Measurements from ENCODE around the gene HES6. TPM values are rescaled to one million over a fixed set of nuclear protein-coding genes. Genes with fewer than 3 reads are reported as not detected.
A peak's percentile ranks its signal among the peaks of the same experiment; 100 is the strongest.

Gene HES6
- total and polyA plus RNA-seq, 2 experiments from 2014 or later = 38.8 to 76.3 TPM

GRCh38 chr2:238240757-238241711 is 1.2 kb upstream of the HES6 start:
- Histone ChIP-seq H3K79me2 (replicated peaks; ENCODE audit: insufficient read depth) (no peaks in the 10 kb centered on the region), H3K36me3 (ENCODE audit: insufficient read depth) (no peaks in the 10 kb centered on the region), H3K27ac (ENCODE audit: low read depth) (no peak overlapping the region), H3F3A (replicated peaks; ENCODE audit: low read depth) (peaks cover 4% of the 10 kb centered on the region; the same call in 1 of the 2 replicates), H4K20me1 (replicated peaks; ENCODE audit: insufficient read depth) (peaks cover 6% of the 10 kb centered on the region; the same call in 1 of the 2 replicates), H2AFZ (peak overlapping the region; percentile 89; the same call in 1 of the 2 replicates), H3K4me3 (peak overlapping the region; percentile 72), H3K4me1 (ENCODE audit: insufficient read depth) (peaks cover 7% of the 10 kb centered on the region; the same call in 1 of the 2 replicates), H3K27me3 (ENCODE audit: insufficient read depth) (peaks cover 50% of the 10 kb centered on the region), H3K4me2 (peak overlapping the region; percentile 94), H3K9me2 (ENCODE audit: insufficient read depth) (no peaks in the 10 kb centered on the region; the same call in 1 of the 2 replicates)
- Mint-ChIP-seq H3K27ac (no peak overlapping the region), H3K36me3 (ENCODE audit: low read depth) (peaks cover 13% of the 10 kb centered on the region), H3K4me1 (peaks cover 20% of the 10 kb centered on the region), H3K9me3 (peaks cover 8% of the 10 kb centered on the region), H3K4me3 (peak overlapping the region; percentile 76), H3K27me3 (ENCODE audit: insufficient read depth, low read depth, poor library complexity) (peaks cover 33% of the 10 kb centered on the region)
- DNase-seq (ENCODE audit: low spot score) (peak; percentile 96), ATAC-seq (peak; percentile 57)
- no peak for TF ChIP-seq EZH2phosphoT487 (IDR thresholded peaks at IDR 0.05; ENCODE audit: unreplicated experiment)
- TF ChIP-seq POLR2AphosphoS5 (IDR thresholded peaks at IDR 0.05; ENCODE audit: low read depth) = peak; percentile 43; the same call in 1 of the 2 replicates
- TF ChIP-seq CREB1 (CRISPR knock-in tag; IDR thresholded peaks at IDR 0.05; ENCODE audit: low read depth) = no peak
- TF ChIP-seq ETS1 (IDR thresholded peaks at IDR 0.05) = no peak
- TF ChIP-seq, protein P1, sequence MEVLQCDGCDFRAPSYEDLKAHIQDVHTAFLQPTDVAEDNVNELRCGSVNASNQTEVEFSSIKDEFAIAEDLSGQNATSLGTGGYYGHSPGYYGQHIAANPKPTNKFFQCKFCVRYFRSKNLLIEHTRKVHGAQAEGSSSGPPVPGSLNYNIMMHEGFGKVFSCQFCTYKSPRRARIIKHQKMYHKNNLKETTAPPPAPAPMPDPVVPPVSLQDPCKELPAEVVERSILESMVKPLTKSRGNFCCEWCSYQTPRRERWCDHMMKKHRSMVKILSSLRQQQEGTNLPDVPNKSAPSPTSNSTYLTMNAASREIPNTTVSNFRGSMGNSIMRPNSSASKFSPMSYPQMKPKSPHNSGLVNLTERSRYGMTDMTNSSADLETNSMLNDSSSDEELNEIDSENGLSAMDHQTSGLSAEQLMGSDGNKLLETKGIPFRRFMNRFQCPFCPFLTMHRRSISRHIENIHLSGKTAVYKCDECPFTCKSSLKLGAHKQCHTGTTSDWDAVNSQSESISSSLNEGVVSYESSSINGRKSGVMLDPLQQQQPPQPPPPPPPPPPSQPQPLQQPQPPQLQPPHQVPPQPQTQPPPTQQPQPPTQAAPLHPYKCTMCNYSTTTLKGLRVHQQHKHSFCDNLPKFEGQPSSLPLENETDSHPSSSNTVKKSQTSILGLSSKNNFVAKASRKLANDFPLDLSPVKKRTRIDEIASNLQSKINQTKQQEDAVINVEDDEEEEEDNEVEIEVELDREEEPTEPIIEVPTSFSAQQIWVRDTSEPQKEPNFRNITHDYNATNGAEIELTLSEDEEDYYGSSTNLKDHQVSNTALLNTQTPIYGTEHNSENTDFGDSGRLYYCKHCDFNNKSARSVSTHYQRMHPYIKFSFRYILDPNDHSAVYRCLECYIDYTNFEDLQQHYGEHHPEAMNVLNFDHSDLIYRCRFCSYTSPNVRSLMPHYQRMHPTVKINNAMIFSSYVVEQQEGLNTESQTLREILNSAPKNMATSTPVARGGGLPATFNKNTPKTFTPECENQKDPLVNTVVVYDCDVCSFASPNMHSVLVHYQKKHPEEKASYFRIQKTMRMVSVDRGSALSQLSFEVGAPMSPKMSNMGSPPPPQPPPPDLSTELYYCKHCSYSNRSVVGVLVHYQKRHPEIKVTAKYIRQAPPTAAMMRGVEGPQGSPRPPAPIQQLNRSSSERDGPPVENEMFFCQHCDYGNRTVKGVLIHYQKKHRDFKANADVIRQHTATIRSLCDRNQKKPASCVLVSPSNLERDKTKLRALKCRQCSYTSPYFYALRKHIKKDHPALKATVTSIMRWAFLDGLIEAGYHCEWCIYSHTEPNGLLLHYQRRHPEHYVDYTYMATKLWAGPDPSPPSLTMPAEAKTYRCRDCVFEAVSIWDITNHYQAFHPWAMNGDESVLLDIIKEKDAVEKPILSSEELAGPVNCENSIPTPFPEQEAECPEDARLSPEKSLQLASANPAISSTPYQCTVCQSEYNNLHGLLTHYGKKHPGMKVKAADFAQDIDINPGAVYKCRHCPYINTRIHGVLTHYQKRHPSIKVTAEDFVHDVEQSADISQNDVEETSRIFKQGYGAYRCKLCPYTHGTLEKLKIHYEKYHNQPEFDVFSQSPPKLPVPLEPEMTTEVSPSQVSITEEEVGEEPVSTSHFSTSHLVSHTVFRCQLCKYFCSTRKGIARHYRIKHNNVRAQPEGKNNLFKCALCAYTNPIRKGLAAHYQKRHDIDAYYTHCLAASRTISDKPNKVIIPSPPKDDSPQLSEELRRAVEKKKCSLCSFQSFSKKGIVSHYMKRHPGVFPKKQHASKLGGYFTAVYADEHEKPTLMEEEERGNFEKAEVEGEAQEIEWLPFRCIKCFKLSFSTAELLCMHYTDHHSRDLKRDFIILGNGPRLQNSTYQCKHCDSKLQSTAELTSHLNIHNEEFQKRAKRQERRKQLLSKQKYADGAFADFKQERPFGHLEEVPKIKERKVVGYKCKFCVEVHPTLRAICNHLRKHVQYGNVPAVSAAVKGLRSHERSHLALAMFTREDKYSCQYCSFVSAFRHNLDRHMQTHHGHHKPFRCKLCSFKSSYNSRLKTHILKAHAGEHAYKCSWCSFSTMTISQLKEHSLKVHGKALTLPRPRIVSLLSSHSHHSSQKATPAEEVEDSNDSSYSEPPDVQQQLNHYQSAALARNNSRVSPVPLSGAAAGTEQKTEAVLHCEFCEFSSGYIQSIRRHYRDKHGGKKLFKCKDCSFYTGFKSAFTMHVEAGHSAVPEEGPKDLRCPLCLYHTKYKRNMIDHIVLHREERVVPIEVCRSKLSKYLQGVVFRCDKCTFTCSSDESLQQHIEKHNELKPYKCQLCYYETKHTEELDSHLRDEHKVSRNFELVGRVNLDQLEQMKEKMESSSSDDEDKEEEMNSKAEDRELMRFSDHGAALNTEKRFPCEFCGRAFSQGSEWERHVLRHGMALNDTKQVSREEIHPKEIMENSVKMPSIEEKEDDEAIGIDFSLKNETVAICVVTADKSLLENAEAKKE (CRISPR knock-in tag; IDR thresholded peaks at IDR 0.05) = no peak
- no peak for TF ChIP-seq NANOG (IDR thresholded peaks at IDR 0.05; ENCODE audit: borderline replicate concordance)
- no peak for TF ChIP-seq ZNF114 (CRISPR knock-in tag; IDR thresholded peaks at IDR 0.05)
- peak in 1 of 2 experiments; percentile 16; a peak in 1 of 4 replicates for TF ChIP-seq CTCF (conservative IDR thresholded peaks at IDR 0.05; ENCODE audit: low read depth in 2 of 2)
- TF ChIP-seq JUNB (IDR thresholded peaks at IDR 0.05; ENCODE audit: unreplicated experiment) = no peak
- TF ChIP-seq EZH2 (IDR thresholded peaks at IDR 0.05; ENCODE audit: low read depth, unreplicated experiment) = no peak
- no peak for TF ChIP-seq ZNF331 (CRISPR knock-in tag; IDR thresholded peaks at IDR 0.05; ENCODE audit: low read depth)

All from GM23338 (cell line).